SKM-1 treated with dmso at 0.1 percent for 144 hours (cell line): ENCODE results near the gene VAT1.
A peak's percentile ranks its signal among the peaks of the same experiment; 100 is the strongest.
"Not testable (repeated sequence)": the region's sequence is repeated elsewhere in the genome, so short reads cannot be mapped to it uniquely, and the experiment has no call there.

Experiments used
- DNase-seq: peaks from one replicate; lab custom pipeline; 2025; ENCODE audit not compliant: unreplicated experiment; lab: John Stamatoyannopoulos, UW

The VAT1 gene

GRCh38 chr17:43021741-43022512 lies at the start of gene VAT1:
TSS of gene VAT1 (minus strand) at chr17:43022385. CDS start at chr17:43022322, 63 bp downstream.
- peak; percentile 72 for DNase-seq

GRCh38 chr17:43070872-43071271 lies 48.7 kb upstream of the VAT1 start:
- DNase-seq: no peak

- no peak for DNase-seq
Observed at GRCh38 chr17:43070257-43070656, 48.1 kb upstream of the VAT1 start.

GRCh38 chr17:43069368-43069898 lies 47.2 kb upstream of the VAT1 start:
- no peak for DNase-seq

GRCh38 chr17:43068570-43069367 lies 46.6 kb upstream of the VAT1 start:
- DNase-seq: no peak

GRCh38 chr17:43062984-43063638 lies 40.9 kb upstream of the VAT1 start:
- DNase-seq: no peak

DNA sequence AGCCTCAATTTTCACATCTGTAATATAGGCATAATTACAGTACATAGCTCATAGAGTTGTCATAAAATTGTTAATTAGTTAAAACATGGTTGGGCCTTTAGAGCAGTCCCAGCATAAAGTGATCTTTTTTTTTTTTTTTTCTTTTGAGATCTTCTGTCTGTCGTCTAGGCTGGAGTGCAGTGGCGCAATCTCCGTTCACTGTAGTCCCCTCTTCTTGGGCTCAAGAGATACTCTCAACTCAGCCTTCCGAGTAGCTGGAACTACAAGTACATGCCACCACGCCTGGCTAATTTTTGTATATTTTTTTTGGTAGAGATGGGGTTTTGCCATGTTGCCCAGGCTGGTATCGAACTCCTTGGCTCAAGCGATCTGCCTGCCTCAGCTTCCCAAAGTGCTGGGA lies 33.9 kb upstream of the VAT1 start:
- DNase-seq: no peak

DNA sequence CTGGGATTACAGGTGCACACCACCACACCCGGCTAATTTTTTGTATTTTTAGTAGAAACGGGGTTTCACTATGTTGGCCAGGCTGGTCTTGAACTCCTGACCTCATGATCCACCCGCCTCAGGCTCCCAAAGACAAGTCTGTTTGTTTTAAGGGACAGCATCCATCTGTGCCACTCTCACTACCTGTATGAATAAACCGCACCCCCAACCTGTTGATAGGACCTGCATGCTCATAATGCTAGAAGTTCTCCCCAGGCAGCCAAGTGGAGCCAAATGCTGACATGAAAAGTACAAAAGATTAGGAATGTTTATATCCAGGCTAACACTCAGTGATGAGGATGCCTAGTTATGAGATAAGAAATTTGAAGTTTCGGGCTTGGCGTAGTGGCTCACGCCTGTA lies 30.8 kb upstream of the VAT1 start:
- DNase-seq: not testable (repeated sequence)

DNA sequence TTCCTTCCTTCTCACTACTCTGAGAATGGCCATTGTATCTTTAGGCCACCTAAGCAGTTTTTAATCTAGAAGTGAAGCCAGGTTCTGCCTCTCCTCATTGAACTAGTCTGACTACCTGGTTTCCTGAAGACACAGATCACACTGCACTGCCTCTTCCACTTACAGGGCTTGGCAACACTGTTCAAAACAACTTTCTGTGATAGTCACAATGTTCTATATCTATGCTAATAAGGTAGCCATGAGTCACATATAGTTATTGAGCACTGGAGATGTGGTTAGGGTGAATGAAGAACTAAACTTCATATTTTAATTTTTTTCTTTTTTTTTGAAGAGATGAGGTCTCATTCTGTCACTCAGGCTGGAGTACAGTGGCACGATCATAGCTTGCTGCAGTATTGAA lies 29.8 kb upstream of the VAT1 start:
- DNase-seq: no peak

DNA sequence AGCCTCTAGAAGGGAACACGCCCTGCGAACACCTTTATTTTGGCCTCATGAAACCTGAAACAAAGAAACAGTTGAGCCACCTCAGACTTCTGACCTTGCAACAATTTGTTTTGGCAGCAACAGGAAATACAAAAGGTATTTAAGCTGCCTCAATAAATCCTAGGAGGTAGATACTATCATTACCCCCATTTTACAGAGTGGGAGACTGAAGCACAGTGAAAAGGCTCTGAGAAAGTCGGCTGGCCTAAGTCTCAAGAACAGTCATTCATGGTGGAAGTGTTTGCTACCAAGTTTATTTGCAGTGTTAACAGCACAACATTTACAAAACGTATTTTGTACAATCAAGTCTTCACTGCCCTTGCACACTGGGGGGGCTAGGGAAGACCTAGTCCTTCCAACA lies 21.8 kb upstream of the VAT1 start:
- no peak for DNase-seq

DNA sequence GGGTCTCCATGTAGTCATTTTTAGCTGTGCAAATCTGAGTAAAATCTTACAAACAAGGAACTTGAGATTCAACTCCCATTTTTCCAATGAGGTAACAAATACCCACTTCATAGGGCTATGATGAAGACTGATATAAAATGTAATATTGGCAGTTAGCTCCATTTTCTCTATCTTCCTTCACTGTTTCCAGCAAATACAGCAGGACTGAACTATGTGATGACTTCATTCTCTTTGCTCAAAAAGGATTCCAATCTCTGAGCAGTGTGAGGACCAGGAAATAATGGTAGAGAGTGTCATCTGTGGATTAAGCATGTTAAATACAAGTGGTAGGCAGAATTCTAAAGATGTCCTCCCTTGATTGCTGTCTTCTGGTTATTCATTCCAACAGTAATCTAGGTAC lies 21.1 kb upstream of the VAT1 start:
- DNase-seq: no peak

DNA sequence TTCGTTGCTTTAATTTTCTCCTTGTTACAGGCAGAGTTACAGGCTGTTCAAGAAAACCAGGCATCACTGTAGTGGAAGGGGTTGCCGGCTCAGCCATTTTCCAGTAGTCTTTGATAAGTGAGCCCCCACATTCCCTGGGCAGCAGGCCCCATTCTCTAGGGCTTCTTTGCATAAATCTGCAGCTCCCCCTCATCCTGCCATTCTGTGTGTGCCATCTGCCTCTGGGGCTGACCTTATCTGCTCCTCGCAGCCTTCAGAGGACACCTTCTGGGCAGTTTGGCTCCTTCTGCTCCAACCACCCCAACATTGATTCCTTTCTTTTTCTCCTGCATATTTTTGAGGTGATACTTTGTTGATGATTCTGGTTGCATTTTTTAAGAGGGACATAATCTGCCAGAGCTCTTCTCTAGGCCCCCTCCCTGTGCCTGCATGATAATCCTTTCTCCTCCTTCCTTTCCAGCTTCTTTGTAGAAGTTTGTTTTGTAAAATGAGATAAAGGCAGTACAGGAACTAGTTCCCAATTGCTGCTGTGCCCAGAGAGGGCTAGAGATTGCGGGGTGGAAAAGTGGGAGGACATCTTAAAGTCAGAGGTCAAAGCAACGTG lies 19.9 kb upstream of the VAT1 start:
- no peak for DNase-seq

- DNase-seq: no peak
Observed at GRCh38 chr17:43040655-43041054, 18.5 kb upstream of the VAT1 start.

- no peak for DNase-seq
Observed at GRCh38 chr17:43039646-43040045, 17.5 kb upstream of the VAT1 start.

- no peak for DNase-seq
Observed at GRCh38 chr17:43034894-43035293, 12.7 kb upstream of the VAT1 start.

GRCh38 chr17:43033948-43034881 lies 12.0 kb upstream of the VAT1 start:
- no peak for DNase-seq

- no peak for DNase-seq
Observed at GRCh38 chr17:43031666-43032065, 9.5 kb upstream of the VAT1 start.

GRCh38 chr17:43030137-43030767 lies 8.1 kb upstream of the VAT1 start:
- DNase-seq: no peak

GRCh38 chr17:43028221-43028861 lies 6.2 kb upstream of the VAT1 start:
- no peak for DNase-seq
